ENCODE results near the gene EHD4. TPM values are rescaled to one million over a fixed set of nuclear protein-coding genes. Genes with fewer than 3 reads are reported as not detected.

Gene EHD4
- total RNA-seq (126 and 128 TPM in 2 replicates), polyA plus RNA-seq (96.7 and 99.1 TPM in 2 replicates), polyA minus RNA-seq (157 and 160 TPM in 2 replicates), Bru-seq, nascent RNA (percentile 95 among the genes with signal in this experiment), BruChase-seq, experiment 1, labeled RNA remaining after a 6-hour chase (percentile 93 among the genes with signal in this experiment), BruChase-seq, experiment 2, labeled RNA remaining after a 2-hour chase (percentile 91 among the genes with signal in this experiment)
- 88.4 and 97.4 TPM in 2 replicates for polyA plus RNA-seq (2011; cell fraction: cytosol; rRNA removed)
- 100 and 105 TPM in 2 replicates for polyA plus RNA-seq (2011; cell fraction: nucleus; rRNA removed)
- 39.8 and 70.3 TPM in 2 replicates for polyA plus RNA-seq (2012)
- polyA minus RNA-seq (2011; cell fraction: cytosol; rRNA and poly(A)+ RNA removed), result 11.4 TPM
- polyA minus RNA-seq (2011; cell fraction: nucleus; rRNA and poly(A)+ RNA removed), result 113 and 127 TPM in 2 replicates
- long read RNA-seq, full-length matches to known transcripts, result 416 of 473 reads
- long read RNA-seq, partial matches to known transcripts, result 12 of 473 reads
- long read RNA-seq, other reads (novel, unspliced or antisense), result 45 of 473 reads

DNA sequence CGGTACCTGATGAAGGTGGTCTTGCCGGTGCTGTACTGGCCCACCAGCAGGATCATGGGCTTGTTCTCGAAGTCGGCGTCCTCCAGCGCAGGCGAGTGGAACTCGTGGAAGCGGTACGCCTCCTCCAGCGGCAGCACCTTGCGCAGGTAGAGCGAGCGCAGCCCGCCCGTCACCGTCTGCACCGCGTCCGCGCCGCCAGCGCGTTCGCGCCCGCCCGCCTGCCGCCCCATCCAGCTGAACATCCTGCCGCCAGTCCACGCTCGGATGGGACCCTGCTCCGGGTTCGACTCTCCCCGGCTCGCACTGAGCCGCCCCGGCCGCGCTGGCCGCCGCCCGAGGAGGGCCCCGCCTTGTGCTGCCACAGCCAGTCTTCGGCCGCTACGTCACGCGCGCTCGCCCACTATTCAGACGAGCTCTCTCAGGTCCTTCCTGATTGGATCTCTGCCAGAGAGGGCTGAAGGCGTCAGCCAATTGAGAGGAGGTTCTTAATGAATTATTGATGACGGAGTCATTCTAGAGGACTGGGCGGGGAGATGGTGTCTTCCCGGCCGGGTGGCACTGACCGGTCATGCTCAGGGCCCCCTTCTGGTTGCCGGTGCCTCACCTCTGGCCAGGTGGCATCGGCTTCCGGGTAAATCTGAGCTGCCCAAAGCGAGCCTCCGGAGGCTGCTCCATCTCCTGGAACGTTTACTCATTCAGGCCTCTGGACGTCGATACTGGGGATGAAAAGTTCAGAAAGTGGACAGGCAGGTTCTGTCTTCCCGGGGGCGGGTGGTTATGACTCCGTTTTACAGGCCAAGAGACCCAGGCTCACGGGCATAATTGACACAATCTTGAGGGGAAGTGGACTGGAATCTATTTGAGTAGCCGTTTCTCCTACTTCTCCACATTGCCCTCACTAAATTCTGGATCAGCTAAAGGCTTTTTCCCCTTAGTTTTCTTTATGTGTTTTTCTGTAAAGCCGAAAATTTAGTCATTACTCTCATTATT is at the start of gene EHD4:
Gene EHD4, minus strand, starts transcription at position 305 of the 990 bp plus-strand sequence. Its CDS starts 63 bp downstream, at position 242.
- Histone ChIP-seq H4K20me1 (replicated peaks; ENCODE audit: control insufficient read depth, extremely low read depth, insufficient read depth, low read length) (no peaks in the 10 kb centered on the region), H3K79me2 (ENCODE audit: control insufficient read depth, insufficient read depth, low read length) (peaks cover 48% of the 10 kb centered on the region), H3K4me3 (replicated peaks in 1 of 3; ENCODE audit: insufficient read depth in 1 of 3, low read depth in 1 of 3, low read length in 3 of 3) (peak within 1 kb of the TSS; percentile 84 to 100 (median 97)), H2AFZ (ENCODE audit: low read depth, low read length) (peak within 1 kb of the TSS; percentile 66), H3K27ac (ENCODE audit: insufficient read depth, low read depth, low read length) (peak within 1 kb of the TSS; percentile 69), H3K4me1 (ENCODE audit: control insufficient read depth, extremely low read depth, insufficient read depth, low read length) (peaks cover 35% of the 10 kb centered on the region), H3K36me3 (ENCODE audit: control insufficient read depth in 2 of 2, extremely low read depth in 1 of 2, insufficient read depth in 2 of 2, low read length in 2 of 2) (no peaks in the 10 kb centered on the region), H3K9me1 (replicated peaks; ENCODE audit: control insufficient read depth, extremely low read depth, insufficient read depth, low read length) (no peaks in the 10 kb centered on the region), H3K9ac (replicated peaks; ENCODE audit: extremely low read depth, insufficient read depth, low read length) (peak within 1 kb of the TSS; percentile 78), H3K9me3 (replicated peaks; ENCODE audit: control insufficient read depth, insufficient read depth, low read length) (no peaks in the 10 kb centered on the region), H3K4me2 (ENCODE audit: insufficient read depth, low read length) (peak within 1 kb of the TSS; percentile 90), H3K27me3 (ENCODE audit: control insufficient read depth in 2 of 2, insufficient read depth in 2 of 2, low read length in 2 of 2) (no peaks in the 10 kb centered on the region)
- TF ChIP-seq, protein P1, sequence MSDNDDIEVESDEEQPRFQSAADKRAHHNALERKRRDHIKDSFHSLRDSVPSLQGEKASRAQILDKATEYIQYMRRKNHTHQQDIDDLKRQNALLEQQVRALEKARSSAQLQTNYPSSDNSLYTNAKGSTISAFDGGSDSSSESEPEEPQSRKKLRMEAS (IDR thresholded peaks at IDR 0.05; ENCODE audit: insufficient read depth, insufficient read length), result no peak
- TF ChIP-seq POLR2AphosphoS5 (IDR thresholded peaks at IDR 0.05; ENCODE audit: insufficient read depth, low read depth, low read length) (peak; percentile 98), POLR2A (IDR thresholded peaks at IDR 0.05; ENCODE audit: low read depth, low read length) (peak; percentile 98)
- TF ChIP-seq, protein P2, sequence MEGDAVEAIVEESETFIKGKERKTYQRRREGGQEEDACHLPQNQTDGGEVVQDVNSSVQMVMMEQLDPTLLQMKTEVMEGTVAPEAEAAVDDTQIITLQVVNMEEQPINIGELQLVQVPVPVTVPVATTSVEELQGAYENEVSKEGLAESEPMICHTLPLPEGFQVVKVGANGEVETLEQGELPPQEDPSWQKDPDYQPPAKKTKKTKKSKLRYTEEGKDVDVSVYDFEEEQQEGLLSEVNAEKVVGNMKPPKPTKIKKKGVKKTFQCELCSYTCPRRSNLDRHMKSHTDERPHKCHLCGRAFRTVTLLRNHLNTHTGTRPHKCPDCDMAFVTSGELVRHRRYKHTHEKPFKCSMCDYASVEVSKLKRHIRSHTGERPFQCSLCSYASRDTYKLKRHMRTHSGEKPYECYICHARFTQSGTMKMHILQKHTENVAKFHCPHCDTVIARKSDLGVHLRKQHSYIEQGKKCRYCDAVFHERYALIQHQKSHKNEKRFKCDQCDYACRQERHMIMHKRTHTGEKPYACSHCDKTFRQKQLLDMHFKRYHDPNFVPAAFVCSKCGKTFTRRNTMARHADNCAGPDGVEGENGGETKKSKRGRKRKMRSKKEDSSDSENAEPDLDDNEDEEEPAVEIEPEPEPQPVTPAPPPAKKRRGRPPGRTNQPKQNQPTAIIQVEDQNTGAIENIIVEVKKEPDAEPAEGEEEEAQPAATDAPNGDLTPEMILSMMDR (IDR thresholded peaks at IDR 0.05; ENCODE audit: extremely low read depth in 1 of 2, insufficient read depth in 1 of 2, low read depth in 1 of 2, low read length in 2 of 2), result peak; percentile 23 to 41
- peak; percentile 88 for FAIRE-seq
- intact Hi-C loops (cut with micrococcal nuclease), result loop anchor here (1.0 to 5.0 kb wide), 5 partner anchors 28 to 200 kb away; partner anchors contain the start of gene MAPKBP1
- DNase-seq (ENCODE audit: low read depth, low spot score), result peak; percentile 98
- ChIA-PET CTCF (interaction anchor here (0.8 to 7.1 kb wide), 17 partner anchors 9 to 200 kb away, joined by 3 to 44 read pairs (median 6); no protein-coding TSS in a partner anchor), POLR2A (interaction anchor here (0.9 to 1.8 kb wide), 4 partner anchors 14 to 50 kb away, joined by 3 to 11 read pairs (median 8); no protein-coding TSS in a partner anchor)
- BruUV-seq (replicated peaks), result TSS peak; percentile 11
- dilution Hi-C loops (cut with MboI; ENCODE audit: extremely low pct_ligation_motif_present, low sequenced_read_pairs), result no loop called here
